NOMO-1 (cell line): Measurements from ENCODE around the gene FOXA3.
A peak's percentile ranks its signal among the peaks of the same experiment; 100 is the strongest.

ENCODE experiments used
- DNase-seq, 2 experiments: peaks; one replicate each; lab custom pipeline; 2025; ENCODE audit not compliant: unreplicated experiment in 2 of 2; lab: John Stamatoyannopoulos, UW

The FOXA3 gene

DNA sequence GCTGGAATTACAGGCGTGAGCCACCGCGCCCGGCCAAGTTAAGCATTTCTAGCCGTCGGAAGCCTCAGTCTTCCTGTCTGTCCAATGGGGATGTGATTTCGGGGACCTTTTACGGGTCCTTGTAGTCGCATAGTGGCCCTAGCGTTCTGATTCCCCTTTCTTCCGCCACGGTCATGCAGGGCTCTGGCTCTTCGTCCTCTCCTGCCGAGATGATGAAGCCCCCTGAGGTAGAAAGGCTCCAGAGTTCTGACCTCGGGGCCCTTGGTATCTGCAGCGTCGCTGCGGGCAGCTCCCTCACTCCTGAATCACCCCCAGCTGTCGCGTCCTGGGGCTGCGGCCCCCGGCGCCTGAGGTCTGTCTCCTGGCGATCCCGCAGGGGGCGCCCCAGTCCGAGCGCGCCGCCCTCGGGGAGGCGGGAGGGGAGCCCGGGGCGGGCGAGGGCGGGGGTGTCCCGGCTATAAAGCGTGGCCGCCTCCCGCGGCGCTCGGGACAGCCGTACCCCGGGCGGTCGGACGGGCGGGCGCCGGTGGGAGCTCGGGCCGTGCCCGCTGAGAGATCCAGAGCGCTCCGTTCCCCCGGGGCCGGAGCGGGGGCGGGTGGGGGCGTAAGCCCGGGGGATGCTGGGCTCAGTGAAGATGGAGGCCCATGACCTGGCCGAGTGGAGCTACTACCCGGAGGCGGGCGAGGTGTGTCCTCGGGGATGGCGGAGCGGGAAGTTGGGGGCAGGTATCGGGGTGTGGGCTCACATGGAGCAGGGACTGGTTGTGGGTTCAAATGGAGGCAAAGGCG lies at the start of gene FOXA3:
Gene FOXA3, plus strand, starts transcription at position 487 of the 789 bp plus-strand sequence. Its CDS starts 131 bp downstream, at position 618.
- peak; percentile 10 to 34 for DNase-seq

DNA sequence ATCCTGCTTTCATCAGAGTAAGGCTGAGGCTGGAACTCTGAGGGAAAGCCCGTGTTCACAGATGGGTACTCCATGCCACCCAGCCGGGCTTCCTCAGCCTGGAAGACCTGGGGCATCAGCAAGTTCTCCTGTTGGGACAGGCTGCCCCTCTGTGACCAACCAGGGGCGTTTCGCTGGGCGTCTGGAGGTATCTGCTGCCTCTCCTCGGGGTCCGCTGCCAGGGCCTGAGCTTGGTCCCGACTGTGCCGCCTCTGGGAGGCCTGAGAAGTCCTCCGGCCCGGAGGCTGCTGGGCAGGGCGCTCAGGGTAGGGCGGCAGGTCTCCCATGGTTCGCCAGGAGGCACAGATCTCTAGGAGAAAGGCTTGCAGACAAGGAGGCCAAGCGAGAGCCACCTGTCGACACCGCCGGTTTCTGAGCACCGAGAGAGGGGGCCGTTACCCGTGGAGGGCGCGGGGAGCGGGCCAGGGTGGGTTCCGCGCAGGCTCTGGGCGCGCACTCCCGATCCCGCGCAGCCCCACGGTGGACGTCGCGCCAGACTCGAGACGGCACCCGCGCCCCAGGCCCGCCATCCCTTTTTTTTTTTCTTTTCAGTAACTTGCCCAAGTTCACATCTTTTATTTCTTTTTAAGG lies 49.2 kb upstream of the FOXA3 start, which contains the start of gene RSPH6A:
Gene RSPH6A, minus strand, starts transcription at position 458 of the 630 bp plus-strand sequence. Its CDS starts 132 bp downstream, at position 326.
- DNase-seq: no peak

DNA sequence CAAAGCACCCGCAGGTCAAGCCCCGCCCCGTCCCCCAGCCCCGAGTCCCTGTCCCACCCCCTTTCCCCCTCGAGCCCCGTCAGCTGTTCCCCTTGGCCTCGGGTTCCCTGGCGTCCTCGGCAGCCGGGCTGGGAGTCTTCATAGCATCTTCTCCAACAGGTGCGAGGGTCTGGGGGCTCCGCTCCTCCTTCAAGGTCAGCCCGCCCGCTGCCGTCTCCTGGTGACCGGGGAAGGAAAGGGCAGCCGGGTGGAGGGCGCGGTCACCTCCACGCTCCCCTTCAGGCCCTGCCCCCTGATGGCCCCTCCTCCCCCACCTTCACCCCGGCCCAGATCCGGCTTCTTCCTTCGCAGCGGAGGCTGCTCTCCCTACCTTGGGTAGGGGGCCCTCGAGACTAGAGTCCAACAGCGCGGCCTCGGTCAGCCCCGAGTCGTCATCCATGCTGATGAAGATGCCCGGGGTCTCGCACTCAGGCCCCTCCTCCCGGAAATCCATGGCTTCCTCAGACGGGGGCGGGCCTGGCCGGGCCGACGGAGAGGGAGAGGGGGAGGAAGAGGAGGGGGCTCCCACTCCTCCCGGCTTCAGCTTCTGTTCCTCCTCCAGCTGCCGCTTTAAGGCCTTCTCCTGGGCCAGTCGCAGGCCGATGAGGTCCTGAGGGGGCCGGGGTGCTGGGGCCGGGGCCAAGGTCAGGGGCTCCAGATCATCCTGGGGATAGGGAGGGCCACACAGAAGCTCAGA lies 48.5 kb upstream of the FOXA3 start:
- no peak for DNase-seq

DNA sequence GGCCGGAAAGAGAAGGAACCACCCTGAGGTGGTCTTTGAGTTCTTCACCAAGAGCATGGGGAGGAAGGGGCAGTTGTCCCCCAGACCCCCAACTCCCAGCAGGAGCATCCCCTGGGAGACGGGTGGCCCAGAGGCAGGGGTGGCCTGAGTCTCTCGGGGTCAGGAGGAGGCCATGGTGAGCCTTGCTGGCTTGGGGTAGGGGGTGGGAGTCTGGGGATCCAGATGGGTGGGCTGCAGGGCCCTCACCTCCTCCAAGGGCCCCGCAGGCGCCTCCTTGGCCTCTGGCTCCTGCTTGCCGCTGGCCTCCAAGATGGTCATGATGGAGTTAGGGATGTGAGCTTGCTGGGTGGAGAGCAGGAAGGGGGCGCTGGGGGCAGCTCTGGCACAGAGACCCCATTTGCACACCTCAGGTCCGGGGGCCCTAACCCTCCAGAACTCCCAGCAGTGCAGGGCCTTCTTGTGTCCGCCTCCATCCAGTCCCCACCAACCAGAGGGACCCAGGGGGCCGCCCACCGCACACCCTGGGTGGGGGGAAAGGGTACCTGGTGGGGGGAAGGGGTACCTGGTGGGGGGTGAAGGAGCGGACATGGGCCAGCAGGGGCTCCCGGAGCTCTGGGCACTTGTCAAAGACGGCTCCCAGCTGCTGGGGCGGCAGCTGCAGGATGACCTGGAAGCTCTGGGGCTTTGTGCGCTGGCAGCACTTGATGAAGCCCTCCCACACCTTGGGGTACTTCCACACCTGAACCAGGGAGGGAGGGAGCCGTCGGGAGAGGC lies 47.7 kb upstream of the FOXA3 start:
- no peak for DNase-seq

DNA sequence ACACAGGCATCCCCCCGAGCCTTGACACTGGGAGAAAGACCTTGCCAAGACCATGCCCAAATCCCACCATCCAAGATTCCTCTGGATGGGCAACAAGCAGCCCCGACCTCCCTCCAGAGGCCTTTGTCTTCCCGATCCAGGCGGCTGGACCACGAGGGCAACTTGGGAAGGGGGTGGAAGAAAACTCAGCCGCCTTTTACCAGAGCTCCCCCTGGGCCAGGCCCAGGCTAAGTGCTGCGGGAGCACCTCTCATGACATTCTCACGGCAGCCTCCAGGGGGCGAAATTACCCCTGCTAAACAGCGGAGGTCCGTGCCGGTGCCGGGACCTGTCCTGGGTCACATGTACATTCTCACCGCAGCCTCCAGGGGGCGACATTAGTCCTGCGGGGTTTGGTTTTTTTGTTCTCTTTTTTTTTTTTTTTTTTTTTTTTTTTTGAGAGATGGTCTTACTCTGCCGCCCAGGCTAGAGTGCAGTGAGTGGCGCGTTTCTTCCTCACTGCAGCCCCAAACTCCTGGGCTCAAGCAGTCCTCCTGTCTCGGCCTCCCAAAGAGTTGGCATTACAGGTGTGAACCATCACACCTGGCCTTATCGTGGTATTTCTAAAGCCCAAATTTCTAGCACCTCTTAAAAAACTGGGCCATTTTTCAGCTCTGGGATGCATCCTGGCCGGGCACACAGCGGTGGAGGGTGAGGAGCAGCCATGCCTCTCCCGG lies 47.0 kb upstream of the FOXA3 start:
- peak; percentile 91 to 93 for DNase-seq

DNA sequence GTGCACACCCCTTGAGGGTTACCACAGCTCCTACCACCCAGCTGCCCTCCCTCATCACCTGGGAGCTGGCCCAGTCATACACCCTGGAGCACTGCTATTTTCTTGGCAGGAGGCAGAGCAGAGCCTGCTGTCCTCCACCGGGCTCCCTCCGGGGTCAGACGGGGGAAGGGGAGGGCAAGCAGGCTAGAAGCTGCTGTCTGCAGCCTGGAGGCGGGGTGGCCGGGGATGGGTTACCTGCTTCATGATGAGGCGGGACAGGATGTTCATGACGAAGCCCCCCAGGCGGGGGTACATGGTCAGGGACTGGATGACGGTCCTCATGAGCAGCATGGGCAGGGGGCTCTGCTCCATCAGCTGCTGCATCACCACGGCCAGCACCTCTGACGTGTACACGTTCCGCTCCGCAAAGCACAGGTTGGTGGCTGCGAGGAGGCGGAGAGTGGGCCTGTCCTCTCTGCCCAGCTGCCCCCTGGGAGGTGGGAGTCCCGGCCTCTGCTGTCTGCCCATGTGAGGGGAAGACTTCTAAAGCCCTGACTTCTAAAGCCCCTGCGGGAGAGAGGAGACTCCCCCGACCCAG lies 46.3 kb upstream of the FOXA3 start:
- no peak for DNase-seq

DNA sequence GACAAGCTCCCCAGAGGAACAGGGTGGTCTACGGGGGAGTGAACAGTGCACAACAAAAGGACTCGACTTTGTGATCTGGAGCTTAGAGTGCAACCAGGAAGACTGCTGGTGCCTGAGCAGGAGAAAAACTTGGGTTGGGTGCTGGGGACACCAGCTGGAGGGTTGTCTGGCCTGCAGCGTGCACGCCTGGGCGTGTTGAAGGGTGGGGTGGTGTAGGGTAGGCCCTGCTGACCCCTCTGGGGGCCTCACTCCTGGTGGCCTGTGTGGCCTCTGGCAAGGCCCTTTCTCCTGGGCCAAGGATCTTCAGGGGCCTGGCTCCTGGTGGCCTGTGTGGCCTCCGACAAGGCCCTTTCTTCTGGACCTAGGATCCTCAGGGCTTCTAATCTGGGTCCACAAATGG lies 44.4 kb upstream of the FOXA3 start:
- DNase-seq: no peak

DNA sequence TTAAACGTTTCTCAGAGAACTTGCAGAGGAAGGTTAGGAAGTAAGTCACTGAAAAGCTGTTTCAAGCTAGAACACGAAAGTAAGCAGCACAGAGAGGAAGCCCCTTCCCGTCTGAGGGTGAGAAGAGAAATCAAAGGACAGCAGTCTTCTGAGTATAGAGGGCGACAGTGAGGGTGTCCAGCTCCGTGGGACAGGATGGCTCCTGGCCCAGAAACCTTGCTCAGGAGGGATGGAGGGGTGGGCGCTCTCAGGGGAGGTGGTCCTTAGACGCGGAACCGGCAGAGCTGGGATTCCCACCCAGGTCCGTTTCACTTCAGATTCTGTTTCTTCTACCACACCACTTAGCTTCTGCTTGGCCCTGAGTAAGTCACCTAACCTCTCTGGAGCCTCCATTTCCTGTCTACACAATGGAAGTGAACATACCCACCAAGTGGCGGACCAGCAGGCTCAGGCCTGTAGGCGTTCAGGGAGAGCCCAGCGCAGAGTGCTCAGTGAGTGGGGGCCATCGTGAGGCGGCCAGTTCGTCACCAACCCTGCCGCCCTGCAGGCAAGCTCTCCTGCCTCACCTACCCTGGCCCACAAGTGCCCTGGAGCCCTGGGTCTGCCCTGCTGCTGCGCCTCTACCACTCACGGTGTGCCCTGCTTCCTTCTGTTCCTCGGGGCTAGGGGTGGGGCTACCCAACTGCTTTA lies 43.6 kb upstream of the FOXA3 start:
- DNase-seq: no peak

DNA sequence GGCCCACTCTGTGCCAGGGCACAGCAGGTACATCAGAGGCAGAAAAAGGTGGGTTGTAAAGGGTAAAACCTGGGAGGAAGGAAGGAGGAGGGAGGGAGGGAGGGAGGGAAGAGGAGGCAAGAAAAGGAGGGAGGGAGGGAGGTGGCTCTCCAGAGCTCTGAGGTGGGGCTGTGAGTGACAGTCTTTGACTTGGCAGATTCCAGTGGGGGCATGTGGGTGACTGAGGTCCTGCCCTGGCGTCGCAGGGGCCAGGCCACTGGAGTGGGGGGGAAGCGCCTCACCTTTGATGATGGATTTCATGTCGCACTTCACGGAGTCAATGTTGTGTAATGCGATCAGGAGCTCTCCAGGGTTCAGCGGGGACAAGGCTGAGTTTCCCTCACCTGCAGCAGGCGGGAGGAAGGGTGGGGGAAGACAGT lies 43.0 kb upstream of the FOXA3 start:
- DNase-seq: no peak

DNA sequence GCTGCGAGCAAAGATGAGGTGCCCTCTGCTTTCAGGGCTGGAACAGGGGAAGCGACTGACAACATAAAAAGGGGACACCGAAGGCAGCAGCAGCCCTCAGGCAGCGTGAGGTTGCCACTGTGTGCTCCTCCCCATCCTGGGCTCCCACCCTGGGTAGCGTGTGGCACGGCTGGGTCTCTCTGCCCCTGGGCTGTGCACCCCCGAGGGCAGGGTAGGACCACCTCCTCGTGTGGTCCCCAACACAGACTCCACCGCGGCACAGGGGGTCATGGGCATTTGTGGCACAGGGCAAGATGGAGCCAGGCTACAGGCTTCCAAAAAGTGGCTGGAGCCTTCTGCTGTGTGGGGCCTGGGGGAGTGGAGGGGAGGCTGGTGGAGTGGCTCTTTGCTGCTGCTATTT lies 42.6 kb upstream of the FOXA3 start:
- no peak for DNase-seq

DNA sequence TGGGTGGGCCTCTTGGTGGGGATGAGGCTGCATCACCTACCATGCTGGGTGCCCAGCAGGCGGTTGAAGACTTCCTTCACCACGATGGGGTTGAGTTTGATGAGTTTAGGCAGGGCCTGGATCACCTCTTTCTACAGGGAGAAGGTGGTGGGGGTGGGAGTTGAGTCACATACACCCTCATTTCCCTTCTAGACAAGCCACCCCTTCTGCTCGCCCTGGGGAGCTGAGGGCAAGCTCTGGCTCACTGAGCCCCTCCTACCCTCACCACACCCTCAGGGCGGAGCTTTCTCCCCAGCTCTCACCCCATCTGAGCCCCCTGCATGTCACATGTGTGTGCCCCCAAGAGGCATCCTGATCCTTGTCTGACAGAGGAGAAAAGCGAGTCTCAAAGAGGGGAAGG lies 41.4 kb upstream of the FOXA3 start:
- no peak for DNase-seq

DNA sequence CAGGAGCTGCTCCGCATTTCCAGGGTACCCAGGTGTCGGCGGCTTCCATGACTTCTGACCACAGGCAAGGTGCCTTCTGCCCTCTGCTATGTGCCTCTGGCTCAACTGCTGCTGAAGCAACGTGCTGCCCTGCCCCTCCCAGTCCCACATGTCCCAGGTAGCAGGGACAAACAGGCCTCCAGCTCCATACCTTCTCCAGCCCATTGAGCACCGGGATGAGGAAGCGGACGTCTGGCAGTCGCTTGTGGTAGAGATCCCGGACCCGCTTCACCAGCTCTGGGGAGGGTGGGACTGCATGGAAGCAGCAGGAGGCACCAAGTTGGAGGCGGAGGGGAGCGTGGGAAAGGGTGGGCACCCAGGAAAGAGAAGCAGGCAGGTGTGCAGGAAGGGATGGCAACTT lies 40.9 kb upstream of the FOXA3 start:
- no peak for DNase-seq

DNA sequence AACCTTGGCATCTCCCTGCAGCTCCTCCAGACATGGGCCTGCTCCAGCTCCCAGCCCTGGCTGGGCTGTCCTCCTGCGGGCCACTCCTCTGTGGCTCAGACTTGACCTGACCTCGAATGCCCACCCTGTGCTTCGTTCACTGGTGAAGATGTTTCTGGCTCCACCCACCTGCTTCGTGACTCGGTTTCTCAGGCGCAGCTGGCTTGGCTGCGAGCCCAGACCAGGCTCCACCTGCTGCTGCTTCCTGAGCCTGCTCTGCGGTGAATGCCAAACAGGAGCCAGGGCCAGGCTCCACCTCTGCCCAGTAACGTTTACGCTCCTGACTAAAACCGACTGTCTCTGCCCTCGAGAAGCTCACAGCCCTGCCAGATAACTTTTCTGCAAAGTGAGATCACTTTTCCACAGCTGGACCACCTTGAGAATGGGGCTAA lies 40.1 kb upstream of the FOXA3 start:
- no peak for DNase-seq

DNA sequence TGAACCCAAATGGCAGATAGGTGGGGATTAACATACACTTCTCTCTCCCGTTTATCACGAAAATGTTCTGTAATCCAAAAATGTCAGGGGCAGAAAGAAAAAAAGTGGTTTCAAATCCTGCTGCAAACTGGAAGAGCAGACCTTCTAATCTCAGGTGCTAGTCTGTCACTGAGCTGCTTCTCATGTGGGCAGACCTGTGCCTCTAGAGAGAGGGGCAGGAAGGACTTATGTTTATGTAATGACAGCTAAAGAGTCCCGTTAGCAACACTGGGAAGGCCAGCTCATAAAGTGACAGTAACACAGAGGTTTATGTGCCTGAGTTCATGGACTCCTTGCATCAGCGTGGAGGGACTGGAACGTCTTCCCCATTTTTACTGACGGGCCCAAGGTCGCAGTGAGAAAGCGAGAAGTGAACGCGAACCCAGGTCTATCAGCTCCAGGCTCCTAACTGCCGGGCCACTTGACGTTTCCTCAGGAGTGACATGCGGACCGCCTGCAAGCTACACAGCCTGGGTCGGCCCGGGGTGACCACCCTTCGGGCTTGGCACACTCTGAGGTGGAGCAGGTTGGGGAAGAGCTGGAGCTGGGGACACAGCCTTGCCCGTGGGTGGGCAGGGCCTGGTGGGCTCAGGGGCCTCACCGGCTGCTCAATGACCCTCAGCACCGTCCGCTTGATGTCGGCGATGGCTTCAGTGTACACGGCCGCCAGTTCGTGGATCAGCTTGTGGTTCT lies 39.4 kb upstream of the FOXA3 start:
- DNase-seq: no peak

DNA sequence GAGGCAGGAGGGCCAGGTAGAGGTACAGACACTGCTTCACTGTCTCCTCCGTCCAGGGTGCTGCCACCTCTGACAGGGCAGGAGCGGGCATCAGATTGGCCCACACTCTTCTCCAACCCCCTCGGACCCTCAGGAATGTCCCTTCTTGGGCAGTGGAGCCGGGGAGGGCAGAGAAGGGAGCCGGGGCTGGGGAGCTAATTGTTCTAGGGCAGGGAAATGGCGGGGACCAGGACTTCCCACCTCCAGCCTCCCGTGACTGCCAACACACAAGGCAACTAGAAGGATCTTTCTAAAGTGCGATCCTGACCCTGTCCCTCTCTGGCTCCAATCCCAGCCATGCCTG lies 38.9 kb upstream of the FOXA3 start:
- DNase-seq: no peak

DNA sequence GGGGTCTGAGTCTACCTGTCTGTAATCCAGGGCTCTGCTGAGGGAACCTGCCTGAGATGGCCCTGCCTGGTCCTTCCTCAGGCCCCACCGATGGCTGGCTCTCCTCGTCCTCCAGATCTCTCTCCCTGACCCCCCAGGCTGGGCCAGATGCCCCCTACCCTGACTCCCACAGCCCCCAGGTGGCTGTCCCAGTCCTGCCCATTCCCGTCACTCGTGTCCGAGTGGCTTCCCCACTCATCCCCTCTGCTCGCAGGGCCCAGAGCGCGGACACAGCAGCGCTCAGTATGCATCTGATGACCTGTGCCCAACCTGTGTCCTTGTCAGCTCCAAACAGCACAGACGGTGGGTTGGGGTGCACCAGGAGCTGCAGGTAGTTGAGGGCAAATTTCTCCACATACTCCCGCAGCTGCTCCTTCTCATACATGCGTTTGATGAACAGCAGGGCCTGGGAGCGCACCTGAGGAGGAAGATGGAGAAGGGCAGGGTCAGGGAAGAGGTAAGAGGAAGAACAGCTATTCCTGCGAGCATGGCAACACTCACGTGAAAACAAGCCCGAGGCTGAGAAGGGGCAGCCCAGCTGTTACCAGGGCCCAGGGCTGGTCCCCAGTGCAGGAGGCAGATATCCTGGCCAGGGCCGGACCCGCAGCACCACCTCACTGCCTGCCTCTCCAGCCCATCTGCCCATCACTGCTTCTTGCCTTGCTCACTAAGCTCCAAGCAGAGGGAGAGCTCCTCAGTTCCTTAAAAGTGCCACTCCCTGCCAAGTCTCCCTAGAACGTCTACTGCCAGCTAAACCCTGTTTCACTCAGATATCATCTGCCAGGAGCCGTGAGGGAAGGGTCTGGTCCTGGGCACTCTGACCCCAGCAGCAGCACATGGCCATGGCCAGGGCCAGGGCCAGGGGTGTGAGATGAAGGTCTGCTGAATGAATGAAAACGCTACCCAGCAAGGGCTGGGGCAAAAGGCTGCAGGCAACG lies 37.9 kb upstream of the FOXA3 start:
- no peak for DNase-seq

DNA sequence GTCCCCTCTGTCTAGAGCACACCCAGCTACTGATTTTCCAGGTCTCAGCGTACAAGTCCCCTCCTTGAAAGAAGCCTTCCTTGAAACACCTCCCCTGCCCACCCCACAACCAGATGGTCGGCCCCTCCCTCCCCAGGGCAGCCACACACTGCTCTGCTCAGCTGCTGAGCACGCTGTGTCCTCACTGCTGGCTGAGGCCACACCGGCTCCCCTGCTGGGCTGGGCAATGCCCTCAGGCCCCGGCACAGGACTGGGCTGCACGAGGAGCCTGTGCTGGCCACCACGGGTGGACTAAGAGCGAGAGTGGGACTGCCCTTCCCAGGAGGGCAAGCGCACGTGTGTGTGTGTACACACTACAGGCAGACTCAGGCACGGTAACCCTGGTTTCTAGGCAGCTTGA lies 37.2 kb upstream of the FOXA3 start:
- DNase-seq: no peak
